Measurements from ENCODE around the gene STPG2. TPM values are rescaled to one million over a fixed set of nuclear protein-coding genes. Genes with fewer than 3 reads are reported as not detected.

The STPG2 gene
- total and polyA plus RNA-seq, 10 of the 15 experiments (the other 5 are each of a cell fraction or from before 2014, with no cell fraction given), result 0.13 to 0.24 TPM; not detected in 8

- H3K27me3 ChIP-seq (replicated peaks in 1 of 2; ENCODE audit: control insufficient read depth in 2 of 2, insufficient read depth in 2 of 2, low read length in 1 of 2), result no peaks in the 10 kb centered on the region
- ATAC-seq (no peak), DNase-seq (ENCODE audit: low read depth, low spot score) (no peak), FAIRE-seq (no peak)
- TF ChIP-seq BHLHE40 (IDR thresholded peaks at IDR 0.05; ENCODE audit: borderline replicate concordance in 1 of 2, low read depth in 2 of 2, low read length in 1 of 2) (no peak), SUZ12 (IDR thresholded peaks at IDR 0.05; ENCODE audit: unreplicated experiment) (no peak), SREBF2 (IDR thresholded peaks at IDR 0.05; ENCODE audit: low read length) (no peak), TCF12 (IDR thresholded peaks at IDR 0.05; ENCODE audit: low read depth, low read length) (no peak), RELB (IDR thresholded peaks at IDR 0.05; ENCODE audit: low read depth) (no peak), ZSCAN29 (IDR thresholded peaks at IDR 0.05) (no peak), ASH2L (IDR thresholded peaks at IDR 0.05; ENCODE audit: borderline replicate concordance, low read depth) (no peak), SUPT20H (IDR thresholded peaks at IDR 0.05; ENCODE audit: borderline replicate concordance, control insufficient read depth, low read depth, low read length) (no peak), MYB (IDR thresholded peaks at IDR 0.05; ENCODE audit: borderline replicate concordance, low read depth, low read length) (no peak), FOS (IDR thresholded peaks at IDR 0.05; ENCODE audit: borderline replicate concordance, extremely low read depth, insufficient read length) (no peak), SRF (IDR thresholded peaks at IDR 0.05; ENCODE audit: low read depth in 2 of 2, low read length in 2 of 2) (no peak), EZH2 (IDR thresholded peaks at IDR 0.05; ENCODE audit: borderline replicate concordance, control insufficient read depth, low read depth, low read length) (no peak), EGR1 (IDR thresholded peaks at IDR 0.05; ENCODE audit: borderline replicate concordance in 1 of 2, low read depth in 2 of 2, low read length in 2 of 2) (no peak), KAT2A (conservative IDR thresholded peaks at IDR 0.05; ENCODE audit: control insufficient read depth, low read depth, low read length) (no peak), NR2C2 (IDR thresholded peaks at IDR 0.05; ENCODE audit: borderline replicate concordance, control insufficient read depth, insufficient read length, low read depth) (no peak), TARDBP (IDR thresholded peaks at IDR 0.05; ENCODE audit: borderline replicate concordance) (no peak)
- TF ChIP-seq, protein P1, sequence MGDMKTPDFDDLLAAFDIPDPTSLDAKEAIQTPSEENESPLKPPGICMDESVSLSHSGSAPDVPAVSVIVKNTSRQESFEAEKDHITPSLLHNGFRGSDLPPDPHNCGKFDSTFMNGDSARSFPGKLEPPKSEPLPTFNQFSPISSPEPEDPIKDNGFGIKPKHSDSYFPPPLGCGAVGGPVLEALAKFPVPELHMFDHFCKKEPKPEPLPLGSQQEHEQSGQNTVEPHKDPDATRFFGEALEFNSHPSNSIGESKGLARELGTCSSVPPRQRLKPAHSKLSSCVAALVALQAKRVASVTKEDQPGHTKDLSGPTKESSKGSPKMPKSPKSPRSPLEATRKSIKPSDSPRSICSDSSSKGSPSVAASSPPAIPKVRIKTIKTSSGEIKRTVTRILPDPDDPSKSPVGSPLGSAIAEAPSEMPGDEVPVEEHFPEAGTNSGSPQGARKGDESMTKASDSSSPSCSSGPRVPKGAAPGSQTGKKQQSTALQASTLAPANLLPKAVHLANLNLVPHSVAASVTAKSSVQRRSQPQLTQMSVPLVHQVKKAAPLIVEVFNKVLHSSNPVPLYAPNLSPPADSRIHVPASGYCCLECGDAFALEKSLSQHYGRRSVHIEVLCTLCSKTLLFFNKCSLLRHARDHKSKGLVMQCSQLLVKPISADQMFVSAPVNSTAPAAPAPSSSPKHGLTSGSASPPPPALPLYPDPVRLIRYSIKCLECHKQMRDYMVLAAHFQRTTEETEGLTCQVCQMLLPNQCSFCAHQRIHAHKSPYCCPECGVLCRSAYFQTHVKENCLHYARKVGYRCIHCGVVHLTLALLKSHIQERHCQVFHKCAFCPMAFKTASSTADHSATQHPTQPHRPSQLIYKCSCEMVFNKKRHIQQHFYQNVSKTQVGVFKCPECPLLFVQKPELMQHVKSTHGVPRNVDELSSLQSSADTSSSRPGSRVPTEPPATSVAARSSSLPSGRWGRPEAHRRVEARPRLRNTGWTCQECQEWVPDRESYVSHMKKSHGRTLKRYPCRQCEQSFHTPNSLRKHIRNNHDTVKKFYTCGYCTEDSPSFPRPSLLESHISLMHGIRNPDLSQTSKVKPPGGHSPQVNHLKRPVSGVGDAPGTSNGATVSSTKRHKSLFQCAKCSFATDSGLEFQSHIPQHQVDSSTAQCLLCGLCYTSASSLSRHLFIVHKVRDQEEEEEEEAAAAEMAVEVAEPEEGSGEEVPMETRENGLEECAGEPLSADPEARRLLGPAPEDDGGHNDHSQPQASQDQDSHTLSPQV (IDR thresholded peaks at IDR 0.05), result no peak
- H4K20me1 ChIP-seq (ENCODE audit: control insufficient read depth, insufficient read depth), result no peaks in the 10 kb centered on the region
- RAD21 ChIA-PET (ENCODE audit: unreplicated experiment), result no interaction called here
- SMC1A ChIA-PET (ENCODE audit: uncharacterized antibody, unreplicated experiment), result no interaction called here
- no peaks in the 10 kb centered on the region for H3K79me2 ChIP-seq (ENCODE audit: control insufficient read depth, insufficient read depth, low read length)
- POLR2A ChIA-PET, result no interaction called here
- CTCF ChIA-PET, result interaction anchor here (1.1 kb wide), 1 partner anchor 15 kb away, joined by 3 read pairs; no protein-coding TSS in a partner anchor
- H3K9ac ChIP-seq (ENCODE audit: control insufficient read depth, insufficient read depth, low read length), result no peak overlapping the region
- H3K27ac ChIP-seq (ENCODE audit: control insufficient read depth, insufficient read depth), result no peak overlapping the region
- H2AFZ ChIP-seq (ENCODE audit: control insufficient read depth, low read depth, low read length), result no peak overlapping the region
- WGBS (ENCODE audit: insufficient coverage, insufficient replicate concordance, low lambda C conversion rate, missing lambda C conversion rate), result 56% methylated on average over 4 of the region's 4 CpGs
- H3K4me1 ChIP-seq (ENCODE audit: control insufficient read depth, insufficient read depth, low read length), result no peaks in the 10 kb centered on the region
- H3K36me3 ChIP-seq (ENCODE audit: control insufficient read depth in 2 of 2, insufficient read depth in 2 of 2, low read length in 1 of 2), result no peaks in the 10 kb centered on the region
- intact Hi-C loops (cut with micrococcal nuclease; ENCODE audit: unreplicated experiment) (no loop called here), in situ Hi-C loops (cut with MboI) (no loop called here)
- no peaks in the 10 kb centered on the region for H3K9me3 ChIP-seq (replicated peaks; ENCODE audit: control insufficient read depth, insufficient read depth, low read length)
- no peak overlapping the region for H3K4me3 ChIP-seq
- no peak overlapping the region for H3K4me2 ChIP-seq (ENCODE audit: control insufficient read depth, insufficient read depth)
- no TSS peak for BruUV-seq (replicated peaks)
Measured at GRCh38 chr4:97912156-97912555, 231.1 kb downstream of the STPG2 start.
